Kidney (tissue), 14 donors: ENCODE results near the gene PLEKHH1. TPM values are rescaled to one million over a fixed set of nuclear protein-coding genes. Genes with fewer than 3 reads are reported as not detected.
"Not testable (repeated sequence)": the region's sequence is repeated elsewhere in the genome, so short reads cannot be mapped to it uniquely, and the experiment has no call there.

Experiments
- DNase-seq, 5 donors: peaks; one replicate each; pipeline ENCODE4 v3.0.0-alpha.2; 2013 to 2020
- FAIRE-seq: peaks from 2 replicates; lab custom pipeline; 2012; peaks lifted over from hg19 to GRCh38; lab: Jason Lieb, UNC
- H3K27ac ChIP-seq, 2 donors: one replicate each; pipeline ENCODE4 v1.7.0; 2013; ENCODE audit warnings: low read depth in 2 of 2, low read length in 2 of 2, inconsistent platforms in 1 of 2
- H3K27me3 ChIP-seq: one replicate; pipeline ENCODE4 v1.7.1; 2013; ENCODE audit warnings: low read length, inconsistent platforms; ENCODE audit not compliant: control insufficient read depth, insufficient read depth
- H3K36me3 ChIP-seq, 3 donors: one replicate each; pipeline versions ENCODE4 v1.7.0 to v1.7.1; 2013; ENCODE audit warnings: low read length in 3 of 3, control low read depth in 1 of 3, inconsistent platforms in 1 of 3; ENCODE audit not compliant: insufficient read depth in 3 of 3, control insufficient read depth in 2 of 3
- H3K4me1 ChIP-seq, 3 donors: one replicate each; pipeline versions ENCODE4 v1.7.0 to v1.7.1; 2013; ENCODE audit warnings: low read length in 3 of 3, inconsistent platforms in 1 of 3, low read depth in 1 of 3; ENCODE audit not compliant: control insufficient read depth in 2 of 3, insufficient read depth in 2 of 3
- H3K4me3 ChIP-seq, 3 donors: one replicate each; pipeline versions ENCODE4 v1.7.0 to v1.8.1; 2013; ENCODE audit warnings: low read length in 3 of 3, control low read depth in 1 of 3, inconsistent platforms in 1 of 3
- H3K9ac ChIP-seq, 3 donors: one replicate each; pipeline versions ENCODE4 v1.7.0 to v1.7.1; 2013; ENCODE audit warnings: low read length in 3 of 3, control low read depth in 1 of 3, inconsistent platforms in 1 of 3
- H3K9me3 ChIP-seq, 3 donors: one replicate each; pipeline versions ENCODE4 v1.7.0 to v1.7.1; 2013; ENCODE audit warnings: low read length in 3 of 3, control low read depth in 1 of 3, inconsistent platforms in 1 of 3; ENCODE audit not compliant: control insufficient read depth in 2 of 3, insufficient read depth in 1 of 3
- intact Hi-C: fragments of 100-400 bp; cut with DNase I; formaldehyde crosslinking; loops from one replicate; pipeline ENCODE4 v1.11.1; 2022
- polyA plus RNA-seq: library from polyadenylated mRNA; stranded (reverse); fragments of 350-450 nt; fragmentation: Illumina TruSeq; extraction: RNeasy Lipid Tissue Mini Kit (QIAGEN cat#74804); gene quantifications from one replicate; pipeline ENCODE4 v1.2.3, GENCODE V29; 2014; ENCODE audit warnings: low read depth, low replicate concordance; ENCODE audit not compliant: insufficient read depth
- total RNA-seq: library from RNA; stranded (reverse); fragmentation: NEBNext Ultra II Directional; extraction: Animal tissue kit (Norgen Biotek cat#: 25700); gene quantifications from one replicate; pipeline ENCODE4 v1.2.1, GENCODE V29; 2021
- TF ChIP-seq, protein P1 (sequence below): IDR thresholded peaks from 3 replicates; pipeline ENCODE4 v1.5.1; 2012; ENCODE audit warnings: mild to moderate bottlenecking, moderate library complexity, borderline replicate concordance; ENCODE audit not compliant: insufficient read depth; ENCODE audit errors: extremely low read depth
- donor health status: control.
- donor health status: control.
- donor health status: control.
- donor health status: control.
- donor health status: control.
- donor health status: DM: yes; HTN: yes; CAD: no.
- donor health status: Normal renal cell carcinoma (clear cell type).

The PLEKHH1 gene
- total and polyA plus RNA-seq, 2 donors from 2014 or later = 9.1 to 26.2 TPM

DNA sequence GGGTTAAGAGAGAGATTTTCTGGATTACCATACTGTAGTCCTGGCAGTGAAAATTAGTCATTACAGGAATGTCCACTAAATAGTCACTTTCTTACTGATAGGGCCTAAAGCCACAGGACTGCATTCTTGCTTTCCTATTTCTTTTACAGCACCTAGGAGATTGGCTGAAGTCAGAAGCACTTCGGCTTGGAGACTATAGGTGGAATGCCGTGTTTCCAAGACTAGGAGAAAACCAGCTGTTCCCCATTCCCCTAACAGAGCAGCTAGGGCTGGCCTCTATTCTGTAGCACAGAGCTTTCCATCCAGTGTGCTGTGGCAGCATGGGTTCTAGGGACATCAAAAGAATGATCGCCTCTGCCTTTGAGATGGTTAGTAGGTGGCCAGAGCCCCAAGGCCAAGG, 51.9 kb downstream of the PLEKHH1 start:
- peaks cover 2 to 23% (median 4%) of the 10 kb centered on the region in 3 donors for H3K36me3 ChIP-seq
- H3K9ac ChIP-seq = no peak overlapping the region
- H3K4me1 ChIP-seq = peaks cover 0 to 10% (median 2%) of the 10 kb centered on the region in 3 donors
- no peak for DNase-seq
- H3K4me3 ChIP-seq = no peak overlapping the region
- intact Hi-C loops = loop anchor here (10.0 kb wide), 1 partner anchor 120 kb away; the partner anchor contains the start of gene RDH12
- no peak overlapping the region for H3K27ac ChIP-seq
- no peak for FAIRE-seq
- H3K9me3 ChIP-seq = no peaks in the 10 kb centered on the region
- TF ChIP-seq, protein P1, sequence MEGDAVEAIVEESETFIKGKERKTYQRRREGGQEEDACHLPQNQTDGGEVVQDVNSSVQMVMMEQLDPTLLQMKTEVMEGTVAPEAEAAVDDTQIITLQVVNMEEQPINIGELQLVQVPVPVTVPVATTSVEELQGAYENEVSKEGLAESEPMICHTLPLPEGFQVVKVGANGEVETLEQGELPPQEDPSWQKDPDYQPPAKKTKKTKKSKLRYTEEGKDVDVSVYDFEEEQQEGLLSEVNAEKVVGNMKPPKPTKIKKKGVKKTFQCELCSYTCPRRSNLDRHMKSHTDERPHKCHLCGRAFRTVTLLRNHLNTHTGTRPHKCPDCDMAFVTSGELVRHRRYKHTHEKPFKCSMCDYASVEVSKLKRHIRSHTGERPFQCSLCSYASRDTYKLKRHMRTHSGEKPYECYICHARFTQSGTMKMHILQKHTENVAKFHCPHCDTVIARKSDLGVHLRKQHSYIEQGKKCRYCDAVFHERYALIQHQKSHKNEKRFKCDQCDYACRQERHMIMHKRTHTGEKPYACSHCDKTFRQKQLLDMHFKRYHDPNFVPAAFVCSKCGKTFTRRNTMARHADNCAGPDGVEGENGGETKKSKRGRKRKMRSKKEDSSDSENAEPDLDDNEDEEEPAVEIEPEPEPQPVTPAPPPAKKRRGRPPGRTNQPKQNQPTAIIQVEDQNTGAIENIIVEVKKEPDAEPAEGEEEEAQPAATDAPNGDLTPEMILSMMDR = no peak
- H3K27me3 ChIP-seq = no peaks in the 10 kb centered on the region

DNA sequence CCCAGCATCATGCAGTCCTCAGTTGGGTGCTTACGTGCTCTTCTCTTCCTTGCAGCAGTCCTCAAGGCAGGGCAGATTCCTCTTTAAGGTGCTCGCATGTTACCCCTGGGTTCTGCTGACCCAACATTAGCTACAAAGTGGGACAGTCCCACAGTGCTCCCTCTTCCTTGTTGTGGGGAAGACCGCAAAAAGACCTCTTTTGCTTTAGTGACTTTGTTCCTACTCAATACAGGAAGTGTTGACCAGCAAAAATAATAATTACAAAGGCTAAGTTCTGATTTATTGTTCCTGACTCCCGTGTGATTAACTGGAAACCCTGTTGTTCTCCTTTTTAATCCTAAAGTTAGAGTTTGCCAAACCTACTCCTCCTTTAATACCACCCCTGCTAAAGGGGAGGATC, 53.3 kb downstream of the PLEKHH1 start:
- peaks cover 2 to 29% (median 4%) of the 10 kb centered on the region in 3 donors for H3K36me3 ChIP-seq
- H3K4me1 ChIP-seq = peaks cover 0 to 10% (median 0%) of the 10 kb centered on the region in 3 donors
- no peaks in the 10 kb centered on the region for H3K27me3 ChIP-seq
- no peaks in the 10 kb centered on the region for H3K9me3 ChIP-seq
- no peak overlapping the region for H3K27ac ChIP-seq
- intact Hi-C loops = loop anchor here (10.0 kb wide), 1 partner anchor 118 kb away; the partner anchor contains the start of gene RDH12
- no peak overlapping the region for H3K4me3 ChIP-seq
- no peak for FAIRE-seq
- TF ChIP-seq, protein P1 = no peak
- no peak for DNase-seq
- no peak overlapping the region for H3K9ac ChIP-seq

DNA sequence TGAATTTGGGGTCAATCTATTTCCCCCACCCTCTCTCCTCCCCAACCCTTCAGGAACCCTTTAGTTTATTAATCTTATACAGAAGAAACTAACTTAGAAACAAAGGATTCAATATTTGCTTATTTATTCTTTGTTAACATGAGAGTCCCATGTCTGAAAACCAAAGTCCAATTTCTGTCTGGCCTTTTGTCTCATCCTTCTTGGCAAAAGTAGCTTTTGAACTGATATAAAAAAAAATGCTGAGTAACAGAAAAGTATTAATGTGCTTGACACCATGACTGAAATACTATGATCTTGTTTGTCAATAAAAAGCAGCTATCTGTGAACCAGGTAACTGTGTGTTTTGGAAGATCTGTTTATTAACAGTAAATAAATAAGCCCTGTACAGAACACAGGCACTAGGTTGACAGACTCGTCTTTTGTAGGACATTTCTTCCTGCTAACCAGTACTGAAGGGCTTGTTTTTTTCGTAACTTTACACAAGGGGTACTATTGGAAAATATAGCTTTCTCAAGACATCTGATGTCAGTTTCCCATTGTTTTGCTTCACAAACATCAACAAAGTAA, 56.2 kb downstream of the PLEKHH1 start:
- Histone ChIP-seq H3K9ac (no peak overlapping the region), H3K4me3 (no peak overlapping the region), H3K27ac (no peak overlapping the region), H3K36me3 (peaks cover 2 to 36% (median 7%) of the 10 kb centered on the region in 3 donors), H3K9me3 (no peaks in the 10 kb centered on the region), H3K27me3 (no peaks in the 10 kb centered on the region), H3K4me1 (peaks cover 0 to 10% (median 0%) of the 10 kb centered on the region in 3 donors)
- no peak for DNase-seq
- FAIRE-seq = no peak
- intact Hi-C loops = loop anchor here (10.0 kb wide), 1 partner anchor 116 kb away; the partner anchor contains the start of gene RDH12
- TF ChIP-seq, protein P1 = no peak

DNA sequence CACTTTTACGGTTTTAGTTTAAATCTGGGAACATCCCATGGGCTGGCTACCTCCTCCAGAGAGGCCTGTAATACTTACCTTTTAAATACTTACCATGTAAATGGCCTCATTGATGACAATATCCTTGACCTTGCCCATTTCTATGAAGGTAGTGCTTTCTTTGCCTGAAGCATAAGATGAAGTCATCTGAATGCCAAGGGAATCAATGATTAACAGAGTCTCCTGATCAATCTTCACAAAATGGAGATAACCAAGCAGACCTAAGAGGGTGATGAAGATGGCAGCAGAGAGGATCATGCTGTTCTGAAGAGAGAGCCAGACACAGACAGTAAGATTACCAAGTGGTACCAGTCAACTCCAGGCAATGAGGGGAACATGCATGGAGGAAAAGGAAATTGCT, 60.6 kb downstream of the PLEKHH1 start:
- H3K9ac ChIP-seq, H3K4me3 ChIP-seq, DNase-seq, H3K9me3 ChIP-seq, intact Hi-C loops, FAIRE-seq, H3K4me1 ChIP-seq, H3K27me3 ChIP-seq: not testable (repeated sequence)
- peak overlapping the region in 1 of 2 donors; percentile 8 for H3K27ac ChIP-seq
- H3K36me3 ChIP-seq = peaks cover 2 to 22% (median 3%) of the 10 kb centered on the region in 3 donors
